Smooth muscle cell (in vitro differentiated cells): ENCODE data around the gene ABCB7. TPM values are rescaled to one million over a fixed set of nuclear protein-coding genes. Genes with fewer than 3 reads are reported as not detected.
A peak's percentile ranks its signal among the peaks of the same experiment; 100 is the strongest.

ENCODE experiments used
- DNase-seq: peaks from one replicate; lab custom pipeline; 2025; ENCODE audit not compliant: unreplicated experiment; lab: John Stamatoyannopoulos, UW
- H2AFZ ChIP-seq: fragments of 200-600 bp; sonication (generic); 2 replicates; pipeline ENCODE4 v1.6.0; 2016; ENCODE audit warnings: antibody characterized with exemption, low read depth, mild to moderate bottlenecking
- H3F3A ChIP-seq: fragments of 200-600 bp; sonication (generic); 2 replicates; pipeline ENCODE4 v1.6.0; 2017; ENCODE audit warnings: antibody characterized with exemption, low read depth
- H3K27ac ChIP-seq: fragments of 200-600 bp; sonication (generic); 2 replicates; pipeline ENCODE4 v1.5.1; 2016; ENCODE audit warnings: low read depth, mild to moderate bottlenecking
- H3K27me3 ChIP-seq: fragments of 200-600 bp; sonication (generic); 2 replicates; pipeline ENCODE4 v1.6.1; 2016; ENCODE audit warnings: low read depth, mild to moderate bottlenecking
- H3K36me3 ChIP-seq: fragments of 200-600 bp; sonication (generic); 2 replicates; pipeline ENCODE4 v1.5.1; 2016; ENCODE audit warnings: low read depth
- H3K4me1 ChIP-seq: fragments of 200-600 bp; sonication (generic); 2 replicates; pipeline ENCODE4 v1.5.1; 2016; ENCODE audit warnings: low read depth
- H3K4me2 ChIP-seq: fragments of 200-600 bp; sonication (generic); 2 replicates; pipeline ENCODE4 v1.6.0; 2016; ENCODE audit warnings: mild to moderate bottlenecking
- H3K4me3 ChIP-seq: fragments of 200-600 bp; sonication (generic); 2 replicates; pipeline ENCODE4 v1.5.1; 2016; ENCODE audit warnings: mild to moderate bottlenecking
- H3K79me2 ChIP-seq: fragments of 200-600 bp; sonication (generic); 2 replicates; pipeline ENCODE4 v1.6.0; 2016; ENCODE audit warnings: low read depth, mild to moderate bottlenecking
- H3K9ac ChIP-seq: fragments of 200-600 bp; sonication (generic); 2 replicates; pipeline ENCODE4 v1.6.0; 2016; ENCODE audit warnings: low read depth
- H3K9me3 ChIP-seq: fragments of 200-600 bp; sonication (generic); replicated peaks from 2 replicates; pipeline ENCODE4 v1.5.1; 2016; ENCODE audit warnings: low read depth
- H4K20me1 ChIP-seq: fragments of 200-600 bp; sonication (generic); 2 replicates; pipeline ENCODE4 v1.6.0; 2016; ENCODE audit warnings: low read depth
- CTCF ChIP-seq: fragments of 200-600 bp; sonication (generic); IDR thresholded peaks from 2 replicates; pipeline ENCODE4 v1.5.1; 2017; ENCODE audit warnings: borderline replicate concordance, mild to moderate bottlenecking, antibody characterized with exemption; ENCODE audit not compliant: insufficient read depth, poor library complexity, severe bottlenecking
- WGBS: methylation state at CpG from one replicate; pipeline ENCODE4 v1.1.7; 2016; ENCODE audit warnings: low lambda C conversion rate; 5-methylcytosine and 5-hydroxymethylcytosine counted together
- polyA plus RNA-seq: library from polyadenylated mRNA; unstranded; fragments of >200 nt; fragmentation: Nextera tagmentation; extraction: Ambion mirVana; gene quantifications from 2 replicates; pipeline ENCODE4 v1.2.1, GENCODE V29; 2016
- total RNA-seq: library from RNA; depleted of rRNA; stranded (reverse); fragments of >200 nt; gene quantifications from 2 replicates; pipeline ENCODE4 v1.2.3, GENCODE V29; 2014

Gene ABCB7
- total and polyA plus RNA-seq, 2 experiments from 2014 or later = 9.7 to 30.7 TPM

DNA sequence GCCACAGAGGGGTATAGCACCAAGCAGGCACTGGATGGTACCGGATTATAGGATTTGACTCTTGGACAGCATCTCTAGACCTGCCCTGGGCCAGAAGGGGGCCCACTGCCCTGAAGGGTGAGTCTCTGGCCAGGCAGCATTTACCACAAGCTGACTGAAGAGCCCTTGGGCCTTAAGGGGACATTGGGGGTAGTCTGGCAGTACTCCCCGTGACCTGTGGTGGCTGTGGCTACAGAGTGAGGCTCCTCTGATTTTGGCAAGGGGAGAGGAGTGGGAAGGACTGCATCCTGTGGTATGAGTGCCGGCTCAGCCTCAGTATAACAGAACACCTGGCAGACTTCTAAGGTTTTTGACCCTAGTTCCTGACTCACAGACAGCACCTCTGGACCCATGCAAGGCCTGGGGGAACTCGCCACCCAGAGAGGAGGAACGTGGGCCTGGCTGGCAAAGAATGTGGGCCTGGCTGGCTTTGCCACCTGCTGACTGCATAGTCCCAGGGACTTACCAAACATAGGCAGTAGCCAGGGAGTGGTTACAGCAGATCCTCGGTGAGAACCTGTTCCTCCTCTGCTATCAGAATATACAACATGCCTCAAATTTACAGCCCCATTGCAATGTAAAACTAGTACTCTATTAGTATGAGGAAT is 48.1 kb downstream of the ABCB7 start:
- H3K79me2 ChIP-seq = no peaks in the 10 kb centered on the region
- 69% methylated on average over 6 of the region's 6 CpGs for WGBS
- no peak for TF ChIP-seq CTCF
- H3K27ac ChIP-seq = no peak overlapping the region
- H3K9ac ChIP-seq = no peak overlapping the region
- no peaks in the 10 kb centered on the region for H4K20me1 ChIP-seq
- no peaks in the 10 kb centered on the region for H3K4me1 ChIP-seq
- no peaks in the 10 kb centered on the region for H3K9me3 ChIP-seq
- H3K36me3 ChIP-seq = no peaks in the 10 kb centered on the region
- H3K27me3 ChIP-seq = no peaks in the 10 kb centered on the region
- no peak overlapping the region for H3K4me3 ChIP-seq
- H2AFZ ChIP-seq = no peak overlapping the region
- H3K4me2 ChIP-seq = no peak overlapping the region
- no peak for DNase-seq
- no peaks in the 10 kb centered on the region for H3F3A ChIP-seq

DNA sequence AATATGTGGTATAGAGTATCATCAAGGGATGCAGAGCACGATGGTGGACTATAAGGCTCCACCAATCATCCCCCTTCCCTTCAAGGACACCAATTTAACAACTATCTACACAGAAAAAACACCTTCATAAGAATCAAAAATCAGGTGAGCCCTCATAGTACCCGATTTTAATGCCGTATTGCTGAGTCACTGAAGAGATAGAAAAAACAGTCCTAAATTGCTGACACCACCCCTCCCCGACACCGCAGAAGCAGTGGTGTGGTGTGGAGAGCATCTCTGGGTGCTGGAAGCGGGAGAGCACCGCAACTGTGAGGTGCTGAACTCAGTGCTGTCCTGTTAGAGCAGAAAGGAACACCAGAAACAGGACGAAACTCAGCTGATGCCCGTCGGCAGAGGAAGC is 49.3 kb downstream of the ABCB7 start:
- no peak overlapping the region for H3K27ac ChIP-seq
- no peak overlapping the region for H3K4me2 ChIP-seq
- no peaks in the 10 kb centered on the region for H3K4me1 ChIP-seq
- 80% methylated on average over 10 of the region's 10 CpGs for WGBS
- no peak for DNase-seq
- H3K4me3 ChIP-seq = no peak overlapping the region
- no peaks in the 10 kb centered on the region for H3K36me3 ChIP-seq
- H3F3A ChIP-seq = no peaks in the 10 kb centered on the region
- no peaks in the 10 kb centered on the region for H3K79me2 ChIP-seq
- H3K9ac ChIP-seq = no peak overlapping the region
- H3K27me3 ChIP-seq = no peaks in the 10 kb centered on the region
- H4K20me1 ChIP-seq = no peaks in the 10 kb centered on the region
- no peaks in the 10 kb centered on the region for H3K9me3 ChIP-seq
- H2AFZ ChIP-seq = no peak overlapping the region
- TF ChIP-seq CTCF = no peak

DNA sequence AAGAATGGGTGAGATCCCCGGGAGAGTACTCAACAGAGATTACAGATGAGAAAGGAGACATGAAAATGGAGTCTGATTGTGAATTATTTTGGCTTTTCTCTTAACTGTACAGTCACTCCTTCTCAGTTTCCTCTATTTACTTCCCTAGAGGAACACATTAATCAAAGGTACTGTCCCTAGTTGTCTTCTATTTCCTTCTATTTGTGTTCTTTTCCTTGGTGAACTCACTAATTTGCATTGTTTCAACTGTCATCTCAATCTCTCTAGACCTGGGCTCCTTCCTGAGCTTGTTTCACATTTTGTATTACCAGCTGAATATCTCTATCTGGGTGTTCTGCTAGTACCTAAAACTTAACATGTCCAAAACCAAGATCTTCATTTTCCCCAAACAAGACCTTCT is 59.8 kb downstream of the ABCB7 start:
- H2AFZ ChIP-seq = no peak overlapping the region
- H3K4me2 ChIP-seq = no peak overlapping the region
- no peak for TF ChIP-seq CTCF
- WGBS = 70% methylated on average over 1 of the region's 1 CpG
- no peak overlapping the region for H3K9ac ChIP-seq
- no peaks in the 10 kb centered on the region for H3K9me3 ChIP-seq
- H3F3A ChIP-seq = no peaks in the 10 kb centered on the region
- H3K4me3 ChIP-seq = no peak overlapping the region
- H3K36me3 ChIP-seq = no peaks in the 10 kb centered on the region
- no peak for DNase-seq
- H3K79me2 ChIP-seq = no peaks in the 10 kb centered on the region
- H3K4me1 ChIP-seq = no peaks in the 10 kb centered on the region
- no peaks in the 10 kb centered on the region for H4K20me1 ChIP-seq
- H3K27me3 ChIP-seq = no peaks in the 10 kb centered on the region
- H3K27ac ChIP-seq = no peak overlapping the region

GRCh38 chrX:75086731-75087195 is 69.3 kb downstream of the ABCB7 start:
- 65% methylated on average over 2 of the region's 2 CpGs for WGBS
- Histone ChIP-seq H3K79me2 (peaks cover 3% of the 10 kb centered on the region), H3K4me2 (no peak overlapping the region), H3K4me3 (peak overlapping the region; percentile 10), H3K27ac (no peak overlapping the region), H3K9me3 (peaks cover 2% of the 10 kb centered on the region), H3K4me1 (no peaks in the 10 kb centered on the region), H3K27me3 (no peaks in the 10 kb centered on the region), H3K36me3 (no peaks in the 10 kb centered on the region), H4K20me1 (no peaks in the 10 kb centered on the region), H3F3A (no peaks in the 10 kb centered on the region), H2AFZ (no peak overlapping the region), H3K9ac (no peak overlapping the region)
- TF ChIP-seq CTCF = no peak
- no peak for DNase-seq
